ENCODE measurements around the gene PPM1G. TPM values are rescaled to one million over a fixed set of nuclear protein-coding genes. Genes with fewer than 3 reads are reported as not detected.

PPM1G gene, protein sequence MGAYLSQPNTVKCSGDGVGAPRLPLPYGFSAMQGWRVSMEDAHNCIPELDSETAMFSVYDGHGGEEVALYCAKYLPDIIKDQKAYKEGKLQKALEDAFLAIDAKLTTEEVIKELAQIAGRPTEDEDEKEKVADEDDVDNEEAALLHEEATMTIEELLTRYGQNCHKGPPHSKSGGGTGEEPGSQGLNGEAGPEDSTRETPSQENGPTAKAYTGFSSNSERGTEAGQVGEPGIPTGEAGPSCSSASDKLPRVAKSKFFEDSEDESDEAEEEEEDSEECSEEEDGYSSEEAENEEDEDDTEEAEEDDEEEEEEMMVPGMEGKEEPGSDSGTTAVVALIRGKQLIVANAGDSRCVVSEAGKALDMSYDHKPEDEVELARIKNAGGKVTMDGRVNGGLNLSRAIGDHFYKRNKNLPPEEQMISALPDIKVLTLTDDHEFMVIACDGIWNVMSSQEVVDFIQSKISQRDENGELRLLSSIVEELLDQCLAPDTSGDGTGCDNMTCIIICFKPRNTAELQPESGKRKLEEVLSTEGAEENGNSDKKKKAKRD
- 80.4 and 95.3 TPM in 2 replicates for total RNA-seq (ENCODE audit: low replicate concordance)
- long read RNA-seq, transcript PPM1G-201 (10 exons, 2,311 nt), result major isoform, 164 of 194 reads
- long read RNA-seq, partial matches to known transcripts, result 15 of 194 reads
- long read RNA-seq, other reads (novel, unspliced or antisense), result 15 of 194 reads

DNA sequence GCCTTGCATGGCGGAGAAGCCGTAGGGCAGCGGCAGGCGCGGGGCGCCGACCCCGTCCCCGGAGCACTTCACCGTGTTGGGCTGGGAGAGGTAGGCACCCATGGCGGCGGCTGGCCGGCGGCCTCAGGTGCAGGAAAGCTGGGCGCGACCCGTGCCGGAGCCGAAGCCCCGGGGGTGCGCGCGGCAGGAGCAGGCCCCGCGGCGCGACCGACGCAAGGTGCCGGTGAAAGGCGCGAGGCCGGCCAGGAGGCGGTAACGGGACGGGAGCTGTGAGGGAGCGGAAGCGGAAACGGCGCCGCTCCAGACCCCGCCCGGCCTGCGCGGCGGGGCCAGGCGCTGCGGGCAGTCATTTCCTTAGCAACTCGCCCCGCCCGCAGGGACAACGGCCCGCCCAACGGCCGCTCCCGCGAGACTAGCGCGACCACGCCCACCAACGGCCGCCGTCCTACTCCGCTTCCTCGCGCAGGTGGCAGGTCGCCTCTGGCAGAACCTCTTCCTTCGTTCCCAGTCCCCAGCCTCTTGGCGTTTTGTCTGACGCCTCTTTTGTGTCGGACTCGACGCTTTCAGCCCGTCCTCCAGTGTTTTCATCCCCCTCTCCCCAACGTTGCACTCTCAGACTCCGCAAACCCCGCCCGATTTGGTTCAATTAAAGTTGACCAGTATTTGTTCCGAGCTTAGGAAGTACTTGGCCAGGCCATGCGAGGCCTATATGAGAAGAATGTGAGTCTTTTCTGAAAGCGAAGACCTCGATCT lies at the start of gene PPM1G:
TSS of gene PPM1G (minus strand) at position 271 of the 753 bp plus-strand sequence. CDS start at position 102, 169 bp downstream.
- Mint-ChIP-seq H3K4me3 (peak within 1 kb of the TSS; percentile 94), H3K27me3 (no peaks in the 10 kb centered on the region), H3K27ac (peak within 1 kb of the TSS; percentile 92), H3K9me3 (no peaks in the 10 kb centered on the region), H3K4me1 (ENCODE audit: unreplicated experiment) (peaks cover 20% of the 10 kb centered on the region), H3K36me3 (peaks cover 4% of the 10 kb centered on the region)
- peak; percentile 98 for DNase-seq (ENCODE audit: extremely low spot score, unreplicated experiment)
- TF ChIP-seq, protein P1, sequence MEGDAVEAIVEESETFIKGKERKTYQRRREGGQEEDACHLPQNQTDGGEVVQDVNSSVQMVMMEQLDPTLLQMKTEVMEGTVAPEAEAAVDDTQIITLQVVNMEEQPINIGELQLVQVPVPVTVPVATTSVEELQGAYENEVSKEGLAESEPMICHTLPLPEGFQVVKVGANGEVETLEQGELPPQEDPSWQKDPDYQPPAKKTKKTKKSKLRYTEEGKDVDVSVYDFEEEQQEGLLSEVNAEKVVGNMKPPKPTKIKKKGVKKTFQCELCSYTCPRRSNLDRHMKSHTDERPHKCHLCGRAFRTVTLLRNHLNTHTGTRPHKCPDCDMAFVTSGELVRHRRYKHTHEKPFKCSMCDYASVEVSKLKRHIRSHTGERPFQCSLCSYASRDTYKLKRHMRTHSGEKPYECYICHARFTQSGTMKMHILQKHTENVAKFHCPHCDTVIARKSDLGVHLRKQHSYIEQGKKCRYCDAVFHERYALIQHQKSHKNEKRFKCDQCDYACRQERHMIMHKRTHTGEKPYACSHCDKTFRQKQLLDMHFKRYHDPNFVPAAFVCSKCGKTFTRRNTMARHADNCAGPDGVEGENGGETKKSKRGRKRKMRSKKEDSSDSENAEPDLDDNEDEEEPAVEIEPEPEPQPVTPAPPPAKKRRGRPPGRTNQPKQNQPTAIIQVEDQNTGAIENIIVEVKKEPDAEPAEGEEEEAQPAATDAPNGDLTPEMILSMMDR (conservative IDR thresholded peaks at IDR 0.05), result no peak

DNA sequence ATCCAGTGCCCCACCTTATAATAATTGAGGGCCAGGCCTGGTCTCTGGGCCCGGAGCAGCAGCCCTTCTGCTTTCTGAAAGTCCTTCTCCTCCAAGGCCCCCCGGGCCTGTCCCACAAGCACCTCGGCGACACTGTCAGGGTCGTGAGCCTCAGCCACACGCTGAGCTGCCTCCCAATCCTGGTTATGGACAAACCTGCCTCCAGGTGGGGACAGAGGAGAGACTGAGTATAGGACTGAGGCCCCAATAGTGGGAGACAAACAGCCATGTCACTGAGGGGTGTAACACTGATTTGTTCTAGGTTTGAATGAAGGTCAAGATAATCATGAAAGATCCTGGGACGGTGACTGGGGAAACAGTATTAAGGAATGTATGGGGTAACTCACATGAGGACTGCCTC lies 44.6 kb upstream of the PPM1G start:
- no peaks in the 10 kb centered on the region for H3K4me1 Mint-ChIP-seq (ENCODE audit: unreplicated experiment)
- DNase-seq (ENCODE audit: extremely low spot score, unreplicated experiment), result no peak
- no peaks in the 10 kb centered on the region for H3K27me3 Mint-ChIP-seq
- no peak overlapping the region for H3K4me3 Mint-ChIP-seq
- H3K36me3 Mint-ChIP-seq, result peaks cover 24% of the 10 kb centered on the region
- TF ChIP-seq, protein P1 (conservative IDR thresholded peaks at IDR 0.05), result no peak
- H3K9me3 Mint-ChIP-seq, result no peaks in the 10 kb centered on the region
- no peak overlapping the region for H3K27ac Mint-ChIP-seq

DNA sequence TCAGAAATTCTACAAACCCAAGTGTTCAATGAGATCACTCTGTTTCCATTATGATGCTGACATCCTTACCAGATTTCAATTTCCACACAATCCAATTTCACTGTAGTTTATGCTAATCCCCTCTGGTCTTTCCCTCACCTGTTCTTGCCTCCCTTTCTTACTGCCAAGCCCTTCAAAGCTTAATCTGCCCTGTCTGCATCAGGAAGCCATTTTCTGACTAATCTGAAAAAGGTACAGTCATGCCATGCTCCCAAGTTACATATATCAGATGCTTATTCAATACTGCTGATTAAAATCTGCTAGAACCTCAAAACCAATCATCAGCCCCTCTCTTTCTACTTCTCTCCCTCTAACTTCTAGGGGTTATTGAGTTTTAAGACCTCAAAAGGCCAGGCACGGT lies 41.7 kb upstream of the PPM1G start:
- Mint-ChIP-seq H3K27ac (no peak overlapping the region), H3K36me3 (peaks cover 32% of the 10 kb centered on the region), H3K27me3 (no peaks in the 10 kb centered on the region), H3K4me1 (ENCODE audit: unreplicated experiment) (no peaks in the 10 kb centered on the region), H3K4me3 (no peak overlapping the region), H3K9me3 (no peaks in the 10 kb centered on the region)
- no peak for DNase-seq (ENCODE audit: extremely low spot score, unreplicated experiment)
- TF ChIP-seq, protein P1 (conservative IDR thresholded peaks at IDR 0.05), result no peak

DNA sequence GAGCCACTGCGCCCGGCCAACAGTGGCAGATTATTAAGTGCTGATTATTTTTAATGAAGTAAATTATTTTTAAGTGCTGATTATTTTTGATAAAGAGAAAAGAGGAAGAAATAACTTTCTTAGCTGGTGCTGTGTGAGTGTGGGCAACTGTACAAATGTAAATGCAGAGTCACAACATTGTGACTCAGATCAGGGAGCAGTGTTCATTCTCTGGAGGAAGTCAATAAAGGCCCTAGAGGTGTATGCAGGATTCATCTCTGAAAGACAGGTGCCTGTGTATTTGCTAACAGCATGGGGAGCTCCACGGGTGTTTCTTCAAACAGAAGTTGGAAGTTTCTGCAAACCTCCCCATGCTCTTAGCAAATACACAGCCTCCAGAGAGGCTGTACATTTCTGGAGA lies 39.0 kb upstream of the PPM1G start:
- Mint-ChIP-seq H3K27me3 (no peaks in the 10 kb centered on the region), H3K27ac (peak overlapping the region; percentile 13), H3K36me3 (peaks cover 30% of the 10 kb centered on the region), H3K9me3 (no peaks in the 10 kb centered on the region), H3K4me3 (no peak overlapping the region), H3K4me1 (ENCODE audit: unreplicated experiment) (no peaks in the 10 kb centered on the region)
- no peak for DNase-seq (ENCODE audit: extremely low spot score, unreplicated experiment)
- TF ChIP-seq, protein P1 (conservative IDR thresholded peaks at IDR 0.05), result no peak

DNA sequence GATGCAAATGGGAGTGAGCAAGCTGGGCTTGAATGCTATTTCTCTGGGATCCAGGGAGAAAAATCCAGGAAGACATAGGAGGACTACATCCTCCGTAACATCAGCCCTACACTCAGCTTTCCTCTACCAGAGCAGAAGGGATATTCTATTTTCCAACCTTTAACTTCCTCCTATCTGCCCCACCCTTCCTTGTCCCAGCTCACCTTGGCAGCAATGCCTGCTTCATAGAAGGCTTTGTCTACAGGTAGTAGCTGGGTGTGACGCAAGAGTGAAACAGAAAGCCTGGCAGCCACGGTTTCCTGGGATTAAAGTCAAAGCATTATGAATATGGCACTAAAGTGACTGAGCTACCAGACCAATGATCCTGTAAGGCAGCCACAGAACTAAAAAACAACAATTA lies 36.7 kb upstream of the PPM1G start:
- TF ChIP-seq, protein P1 (conservative IDR thresholded peaks at IDR 0.05), result no peak
- Mint-ChIP-seq H3K9me3 (no peaks in the 10 kb centered on the region), H3K36me3 (peaks cover 38% of the 10 kb centered on the region), H3K27me3 (no peaks in the 10 kb centered on the region), H3K4me3 (no peak overlapping the region), H3K27ac (peak overlapping the region; percentile 88), H3K4me1 (ENCODE audit: unreplicated experiment) (peaks cover 5% of the 10 kb centered on the region)
- no peak for DNase-seq (ENCODE audit: extremely low spot score, unreplicated experiment)
